Stimulated activated CD4-positive, alpha-beta T cell treated with anti-CD3 and anti-CD28 coated beads, Interleukin-12 subunit alpha, Interleukin-12 subunit beta, amount 100 ng/mL, for 24 hours (primary cell): Measurements from ENCODE around the gene USP15.
A peak's percentile ranks its signal among the peaks of the same experiment; 100 is the strongest.

ENCODE experiments used
- DNase-seq, 2 experiments: peaks; one replicate each; pipeline ENCODE4 v3.0.0-alpha.2; 2020; ENCODE audit warnings: low read depth in 2 of 2

Gene USP15

DNA sequence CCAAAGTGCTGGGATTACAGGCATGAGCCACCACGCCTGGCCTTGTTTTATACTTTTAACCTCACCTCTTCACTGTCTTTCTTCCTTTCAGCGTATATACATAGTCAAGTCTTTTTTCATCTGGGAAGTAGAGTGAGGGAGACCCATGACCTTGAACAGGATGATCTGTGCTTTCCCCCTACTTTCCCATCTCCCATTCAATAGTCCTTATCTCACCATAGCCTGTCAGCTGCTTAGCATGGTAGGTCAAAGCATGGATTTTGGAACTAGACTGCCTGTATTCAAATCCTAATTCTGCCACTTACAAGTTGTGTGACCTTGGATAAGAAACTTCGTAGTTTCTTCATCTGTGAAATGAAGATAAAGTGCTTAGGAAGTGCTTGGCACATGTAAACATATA, 110.0 kb downstream of the USP15 start:
- DNase-seq = no peak

DNA sequence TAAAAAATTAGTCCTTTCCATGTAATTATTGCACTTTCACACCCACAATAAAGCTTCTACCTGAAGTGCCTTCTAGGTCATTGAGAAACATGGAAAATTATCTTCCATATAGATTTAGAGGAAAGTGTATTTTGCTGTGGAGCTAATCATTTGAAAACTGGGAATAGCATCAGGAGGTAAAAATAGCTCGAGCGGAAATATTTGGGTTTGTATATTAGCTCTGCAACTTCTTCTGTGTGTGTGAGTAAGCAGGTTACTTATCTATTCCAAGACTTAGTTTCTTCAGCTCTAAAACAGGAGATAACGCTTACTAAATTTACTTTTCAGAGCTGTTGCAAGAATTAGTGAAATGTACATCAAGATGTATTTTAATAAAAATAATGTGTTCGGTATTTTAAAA, 111.5 kb downstream of the USP15 start:
- DNase-seq = no peak

DNA sequence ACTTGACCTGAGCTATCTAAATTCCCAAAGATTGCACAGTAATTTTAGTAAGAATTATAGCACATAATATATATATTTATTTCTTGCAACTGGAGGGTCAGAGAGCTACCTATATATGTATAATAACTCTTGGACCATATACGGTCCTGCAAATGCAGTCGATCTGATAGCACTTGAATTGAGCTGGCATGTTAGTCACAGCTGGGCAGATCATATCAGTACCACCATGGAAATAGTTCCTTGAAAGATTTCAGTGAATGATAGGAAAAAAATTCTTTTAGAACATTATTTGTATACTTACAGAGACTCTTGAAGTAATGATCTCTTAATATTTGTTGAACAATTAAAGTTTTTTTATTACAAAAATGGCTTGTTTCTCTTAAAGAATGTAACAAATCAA, 111.9 kb downstream of the USP15 start:
- no peak for DNase-seq

DNA sequence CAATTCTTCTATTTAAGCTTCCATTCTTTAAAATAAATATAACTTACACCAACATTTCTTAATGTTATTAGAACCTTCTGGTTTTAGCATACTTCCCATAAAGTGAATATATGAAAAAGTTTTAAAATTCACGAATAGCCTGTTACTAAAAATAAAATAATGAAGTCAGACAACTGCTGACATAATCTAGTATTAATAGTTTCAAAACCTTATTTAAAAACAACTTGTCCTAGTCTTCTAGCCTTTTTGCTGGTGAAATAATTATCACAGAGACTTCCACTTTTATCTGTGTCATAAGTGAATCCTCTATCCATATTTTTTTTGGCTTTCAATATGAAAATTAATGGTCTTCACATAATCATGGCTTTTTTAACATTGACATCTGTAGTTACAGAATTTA, 112.6 kb downstream of the USP15 start:
- no peak for DNase-seq

DNA sequence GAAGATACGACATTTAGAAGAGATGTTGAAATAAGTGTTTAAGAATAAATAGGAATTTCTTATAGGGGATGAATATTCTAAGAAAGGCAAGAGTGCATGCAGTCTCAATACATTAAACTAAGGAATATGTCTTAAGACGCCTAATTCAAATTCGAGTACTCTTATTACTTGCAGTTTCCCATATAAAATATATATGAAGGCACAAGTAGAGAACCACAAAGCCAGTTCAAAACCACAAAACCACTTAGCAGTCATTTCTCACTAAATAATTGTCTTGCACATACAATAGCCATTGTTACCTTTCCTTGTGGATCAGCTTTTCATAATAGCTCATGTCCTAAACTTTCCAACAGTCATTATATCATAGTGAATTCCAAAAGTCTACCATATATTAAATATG, 115.4 kb downstream of the USP15 start:
- DNase-seq = no peak

DNA sequence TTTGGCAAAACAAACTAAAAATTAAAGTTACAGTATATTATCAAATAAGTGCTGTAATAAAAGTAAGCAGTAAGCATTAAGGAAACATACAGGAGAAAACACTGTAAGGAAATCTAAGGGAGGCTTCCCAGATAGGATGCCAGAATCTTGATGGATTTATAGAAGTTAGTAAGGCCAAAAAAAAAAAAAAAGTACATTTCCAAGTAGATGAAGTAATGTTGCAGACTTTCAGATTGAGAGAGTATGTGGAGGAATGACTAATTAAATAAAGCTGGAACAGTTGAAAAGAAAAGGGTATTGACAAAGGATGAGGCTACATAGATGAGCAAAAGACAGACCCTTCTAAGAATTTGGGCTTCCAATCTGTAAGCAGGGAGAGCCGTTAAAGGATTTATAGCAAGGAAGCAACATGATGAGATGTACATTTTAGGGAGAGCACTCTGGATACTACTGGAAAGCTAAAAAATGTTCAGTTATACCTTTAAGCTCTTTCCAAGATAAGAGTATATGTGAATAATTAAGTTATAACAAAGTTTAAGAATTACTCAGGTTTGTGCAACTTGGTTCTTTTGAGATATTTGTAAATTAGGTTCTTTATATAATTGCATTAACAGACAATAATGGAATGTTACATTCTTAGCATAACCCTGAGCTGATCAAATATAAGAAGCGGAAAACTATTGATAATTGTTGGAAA, 119.0 kb downstream of the USP15 start:
- no peak for DNase-seq

DNA sequence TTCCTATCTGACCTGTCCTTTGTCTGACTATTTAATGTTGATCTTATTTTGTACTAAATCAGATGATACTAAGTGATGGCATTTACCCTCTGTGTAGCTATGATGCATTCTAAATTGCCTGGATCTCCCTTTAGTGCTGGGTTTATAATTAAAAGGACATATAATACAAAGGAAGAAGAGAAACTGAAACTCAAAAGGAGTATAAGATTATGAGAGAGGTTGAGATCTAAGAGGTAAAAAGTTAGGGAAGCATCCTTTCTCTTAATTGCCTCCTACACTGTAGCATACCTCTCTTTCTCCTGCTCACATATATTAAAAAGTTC, 119.5 kb downstream of the USP15 start:
- DNase-seq = no peak

DNA sequence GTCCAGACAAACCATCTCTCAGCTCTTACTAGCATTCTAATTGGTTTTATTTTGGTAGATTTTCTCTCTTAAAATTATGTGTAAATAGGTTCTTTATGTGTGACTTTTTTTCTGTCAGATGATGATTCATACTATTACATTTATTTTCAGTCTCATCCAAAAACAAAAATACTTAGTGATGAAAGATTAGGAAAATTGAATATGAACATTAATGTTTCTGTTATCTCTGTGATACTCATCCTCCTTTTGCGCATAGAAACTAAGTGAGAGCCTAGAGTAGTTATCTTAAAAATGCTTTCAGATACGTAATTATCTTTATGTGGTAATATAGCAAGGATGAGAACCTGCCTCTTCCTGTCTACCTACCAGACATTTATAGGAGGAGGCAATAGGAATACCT, 122.3 kb downstream of the USP15 start:
- no peak for DNase-seq

DNA sequence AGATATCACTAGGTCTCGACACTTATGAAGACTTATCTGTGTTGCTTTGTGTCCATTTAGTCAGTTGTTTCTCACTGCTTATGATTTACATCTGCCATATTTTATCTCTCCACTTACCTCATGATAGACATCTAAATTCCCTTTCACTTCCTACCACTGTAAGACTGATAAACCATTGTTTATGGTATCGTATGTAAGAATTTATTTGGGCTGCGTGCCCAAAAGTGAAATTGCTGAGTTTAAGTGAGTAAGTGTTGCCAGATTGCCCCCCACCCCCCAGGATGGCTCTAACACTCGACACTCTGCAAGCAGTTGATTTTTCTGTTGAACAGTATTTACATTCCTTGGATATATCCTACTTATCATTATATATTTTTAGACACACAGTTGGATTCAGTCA, 136.5 kb downstream of the USP15 start:
- no peak for DNase-seq

DNA sequence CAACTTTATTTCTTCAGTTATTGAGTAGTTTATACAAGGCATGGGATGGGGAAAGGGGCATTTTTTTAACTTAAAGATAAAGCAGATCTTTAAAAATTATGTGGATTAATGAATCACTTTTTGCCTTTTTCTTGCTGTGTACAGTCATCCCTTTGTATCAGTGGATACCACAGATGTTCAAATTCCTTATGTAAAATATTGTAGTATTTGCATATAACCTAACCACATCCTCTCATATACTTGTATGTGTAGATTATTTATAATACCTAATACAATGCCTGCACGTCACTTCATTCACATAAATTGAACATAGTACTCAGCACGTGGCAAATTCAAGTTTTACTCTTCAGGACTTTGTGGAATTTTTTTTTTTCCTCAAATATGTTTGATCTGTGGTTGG, 139.9 kb downstream of the USP15 start:
- DNase-seq = no peak

DNA sequence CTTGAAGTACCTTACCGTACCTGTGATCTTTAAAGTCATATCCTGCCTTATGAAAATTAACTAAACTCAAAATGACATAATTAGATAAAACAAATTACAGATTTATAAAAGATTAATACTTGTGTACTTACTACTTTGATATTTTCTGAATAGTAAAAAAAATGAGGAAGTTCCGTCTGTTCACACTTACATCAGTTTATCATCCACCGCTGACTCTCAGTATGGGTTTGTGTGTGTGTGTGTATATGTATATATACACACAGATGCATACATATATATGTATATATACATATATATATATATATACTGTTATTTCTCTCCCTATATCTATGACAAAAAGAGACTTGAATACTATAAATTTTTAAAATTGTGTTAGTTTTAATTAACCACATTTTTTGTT, 141.4 kb downstream of the USP15 start:
- DNase-seq = no peak

DNA sequence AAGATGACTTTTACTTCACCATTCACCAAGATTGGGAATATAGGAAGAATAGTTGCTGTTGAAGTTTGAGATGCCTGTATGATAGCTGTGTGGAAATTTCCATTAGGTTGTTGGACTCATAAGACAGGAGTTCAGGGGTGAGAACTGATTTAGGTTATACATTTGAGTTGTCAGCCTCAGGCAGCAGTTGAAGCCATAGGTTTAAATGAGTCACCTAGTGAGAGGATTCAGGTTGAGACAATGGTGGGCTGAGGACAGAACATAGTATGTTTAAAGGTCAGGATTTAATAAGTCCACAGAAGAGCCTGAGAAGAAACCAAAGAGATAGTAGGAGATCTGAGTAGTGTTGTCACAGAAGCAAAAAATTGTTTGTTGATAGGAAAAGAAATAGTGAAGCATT, 142.8 kb downstream of the USP15 start:
- no peak for DNase-seq

DNA sequence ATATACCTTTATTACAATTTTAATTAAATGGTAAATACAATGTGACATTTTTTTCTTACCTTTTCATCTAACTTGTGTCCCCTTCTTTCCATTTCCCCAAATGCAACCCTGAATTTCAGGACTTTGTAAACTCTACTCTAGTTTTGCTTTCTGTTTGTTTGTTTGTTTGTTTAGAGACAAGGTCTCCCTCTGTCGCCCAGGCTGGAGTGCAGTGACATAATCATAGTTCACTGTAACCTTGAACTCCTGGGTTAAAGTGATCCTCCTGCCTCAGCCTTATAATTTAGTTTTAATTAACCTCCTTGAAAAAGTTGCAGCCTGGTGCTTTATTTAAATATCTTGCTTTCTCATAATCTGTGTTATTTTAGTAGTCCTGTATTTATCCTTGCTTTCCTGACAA, 147.4 kb downstream of the USP15 start:
- DNase-seq = no peak

DNA sequence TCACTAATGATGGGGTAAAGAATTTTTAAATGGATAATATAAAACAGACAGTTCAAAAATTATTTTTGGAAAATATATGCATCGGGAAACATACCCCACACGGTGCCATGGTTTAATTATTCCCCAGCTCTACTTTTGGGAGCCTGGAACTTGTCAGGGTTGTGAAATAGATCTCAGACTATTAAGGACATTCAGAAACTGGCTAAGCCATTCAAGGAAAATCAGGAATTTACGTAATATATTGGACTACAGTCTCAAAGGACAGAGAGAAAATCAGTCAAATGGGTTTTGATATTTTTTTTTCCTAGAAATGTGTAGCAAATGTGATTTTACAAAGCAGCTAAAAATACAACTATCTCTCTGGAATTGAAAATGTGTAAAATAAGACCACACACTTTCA, 148.9 kb downstream of the USP15 start:
- DNase-seq = no peak

DNA sequence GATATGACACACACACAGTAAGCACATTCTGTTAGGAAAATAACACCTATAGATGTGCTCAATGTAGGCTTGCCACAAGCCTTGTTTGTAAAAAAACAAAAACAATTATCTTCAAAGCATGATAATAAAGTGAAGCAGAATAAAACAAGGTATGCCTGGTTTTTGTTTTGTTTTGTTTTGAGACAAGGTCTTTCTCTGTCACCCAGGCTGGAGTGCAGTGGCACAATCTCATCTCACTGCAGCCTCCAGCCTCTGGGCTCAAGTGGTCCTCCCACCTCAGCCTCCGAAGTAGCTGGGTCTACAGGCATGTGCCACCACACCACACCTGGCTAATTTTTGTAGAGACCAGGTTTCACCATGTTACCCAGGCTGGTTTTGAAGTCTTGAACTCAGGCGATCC, 154.0 kb downstream of the USP15 start:
- no peak for DNase-seq

DNA sequence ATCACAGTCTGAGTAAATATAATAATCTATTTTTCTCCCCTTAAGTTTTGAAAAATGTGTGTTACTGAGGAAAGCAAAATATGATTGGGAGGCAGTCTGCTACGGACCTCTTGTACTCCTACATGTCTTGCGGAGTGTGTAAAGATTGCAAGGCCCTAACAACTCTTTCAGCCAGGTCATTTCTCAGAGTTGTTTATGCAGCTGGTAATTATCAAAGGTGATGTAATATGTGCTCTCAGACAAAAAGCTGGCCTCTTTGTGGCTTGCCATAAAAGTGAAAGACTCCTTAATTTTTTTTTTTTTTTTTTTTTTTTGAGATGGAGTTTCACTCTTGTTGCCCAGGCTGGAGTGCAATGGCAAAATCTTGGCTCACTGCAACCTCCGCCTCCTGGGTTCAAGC, 165.9 kb downstream of the USP15 start:
- DNase-seq = no peak

DNA sequence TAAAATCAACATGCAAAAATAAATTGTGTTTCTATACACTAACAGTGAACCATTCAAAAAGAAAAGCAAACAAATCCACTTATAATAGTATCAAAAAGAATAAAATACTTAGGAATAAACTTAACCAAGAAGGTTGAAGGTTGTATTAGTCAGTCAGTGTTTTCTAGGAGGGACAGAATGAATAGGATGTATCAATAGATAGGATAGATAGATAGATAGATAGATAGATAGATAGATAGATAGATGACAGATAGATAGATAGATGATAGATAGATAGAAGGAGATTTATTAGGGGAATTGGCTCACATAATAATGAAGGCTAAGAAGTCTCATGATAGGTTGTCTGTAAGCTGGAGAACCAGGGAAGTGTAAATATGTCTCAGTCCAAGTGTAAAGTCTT, 169.3 kb downstream of the USP15 start:
- no peak for DNase-seq

DNA sequence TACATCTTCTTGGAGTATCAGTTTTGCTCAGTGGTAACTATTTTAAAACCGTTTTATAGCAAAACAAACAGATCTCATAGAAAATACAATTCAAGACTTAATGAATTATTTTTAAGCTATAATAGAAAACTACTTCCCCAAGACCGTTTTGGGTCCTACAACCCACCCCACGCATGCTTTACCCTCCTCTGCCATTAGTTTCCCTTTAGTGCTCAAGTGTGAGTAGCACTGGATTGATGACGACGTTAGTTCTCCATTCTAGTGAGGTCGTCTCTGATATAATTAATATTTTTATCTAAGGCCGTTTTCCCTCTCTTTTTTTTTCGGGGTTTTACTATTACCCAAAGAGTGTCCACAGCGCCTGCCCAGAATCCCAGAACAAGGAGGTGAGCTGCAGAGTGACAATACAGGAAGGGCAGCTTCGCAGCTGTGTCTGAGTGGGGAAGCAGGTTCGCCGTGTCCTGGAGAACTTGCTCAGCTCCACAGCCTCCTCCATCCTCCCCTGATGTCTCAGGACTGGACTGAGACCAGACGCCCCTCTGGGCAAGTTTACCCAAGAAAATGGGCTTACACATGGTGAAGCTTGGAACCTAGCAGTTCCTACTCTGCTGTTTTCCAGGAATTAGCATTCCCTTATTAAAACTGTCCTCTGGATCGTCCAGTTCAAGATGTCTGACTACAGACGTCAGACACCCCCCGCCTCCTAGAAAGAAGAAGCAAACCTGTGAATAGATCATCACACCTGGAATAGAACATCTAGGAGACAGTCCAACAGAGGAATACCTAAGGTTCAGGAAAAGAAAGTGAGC, 174.5 kb downstream of the USP15 start:
- DNase-seq = no peak

DNA sequence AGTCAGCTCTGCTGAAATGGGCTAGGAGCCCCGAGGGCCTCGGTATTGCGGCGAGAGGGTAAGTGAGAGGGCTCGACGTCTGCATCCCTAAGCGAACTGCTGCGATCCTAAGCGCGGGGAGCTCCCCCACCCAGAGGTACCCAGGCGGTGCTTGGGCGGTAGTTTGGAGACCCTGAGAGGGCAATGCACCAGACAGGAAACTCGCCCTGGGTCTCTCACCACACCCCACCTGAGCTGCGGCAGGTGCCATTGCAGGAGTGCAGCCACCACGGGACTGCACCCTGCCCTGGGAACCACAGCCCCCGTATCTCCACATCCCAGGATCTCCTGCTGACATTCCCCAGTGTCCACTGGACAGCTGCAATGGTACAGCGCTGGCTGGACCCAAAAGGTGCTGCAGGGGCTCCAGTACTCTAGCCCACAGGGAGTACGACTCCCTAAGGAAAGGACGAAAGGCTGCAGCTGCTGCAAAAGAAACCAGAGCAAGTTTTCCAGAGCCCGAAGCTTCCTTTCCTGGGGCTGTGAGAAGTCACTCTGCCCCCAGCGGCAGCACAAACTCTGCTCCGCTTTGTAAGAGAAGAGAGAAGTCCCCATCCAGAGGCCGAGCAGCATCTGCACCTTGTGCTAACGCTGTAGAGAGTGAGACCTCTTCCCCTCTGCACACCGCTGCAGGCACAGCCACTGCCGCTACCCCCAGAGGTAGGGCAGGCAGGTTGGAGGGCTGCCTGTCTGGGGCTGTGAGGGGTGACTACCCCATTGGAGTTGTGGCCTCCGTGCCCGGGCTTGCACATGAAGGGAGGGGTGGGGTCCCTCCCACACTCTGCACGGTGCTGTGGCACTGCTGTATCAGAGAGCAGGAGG, 175.3 kb downstream of the USP15 start:
- peak in 1 of 2 experiments; percentile 14 for DNase-seq

DNA sequence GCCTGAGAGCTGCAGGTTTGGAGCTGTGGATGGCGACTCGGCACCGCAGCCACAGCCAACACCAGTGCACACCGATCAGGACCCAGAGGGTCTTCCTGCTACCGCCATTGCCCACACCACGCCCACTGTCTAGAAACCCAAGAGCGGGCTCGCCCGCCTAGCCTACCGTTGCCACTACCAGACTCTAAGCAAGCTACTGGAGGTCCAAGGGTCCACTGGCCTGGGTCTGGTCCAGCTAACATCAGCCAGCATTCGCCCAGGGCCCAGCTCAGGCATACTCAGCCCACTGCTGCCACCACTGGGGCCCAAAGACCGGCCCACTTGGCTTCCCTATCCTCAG, 175.9 kb downstream of the USP15 start:
- DNase-seq = no peak

DNA sequence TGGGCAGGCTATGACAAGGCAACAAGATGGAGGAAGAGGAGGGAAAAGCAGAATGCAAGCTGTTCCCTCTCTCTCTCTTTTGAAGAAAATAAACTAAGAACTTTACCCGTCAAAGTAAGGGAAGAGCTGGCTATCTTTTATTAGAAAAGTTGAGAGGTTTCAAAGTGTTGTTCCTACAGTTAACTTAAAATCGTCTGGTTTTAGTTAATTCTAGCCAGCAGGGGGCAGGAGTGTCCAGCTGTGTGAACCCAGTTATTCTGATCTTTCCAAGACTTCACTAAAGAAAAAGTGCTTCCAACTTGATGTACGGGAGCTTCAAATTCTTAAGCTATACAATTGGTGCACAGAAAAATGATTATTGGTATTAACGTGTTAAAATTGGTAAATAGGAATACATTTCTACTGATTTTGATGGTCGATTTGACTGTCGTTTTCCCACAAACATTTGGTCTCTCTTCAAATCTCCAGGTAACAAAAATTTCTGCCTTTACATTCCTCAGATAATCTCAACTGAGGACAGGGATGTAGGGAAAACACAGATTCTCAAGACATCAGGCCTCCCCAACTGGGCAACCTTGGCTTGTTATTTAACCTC, 178.0 kb downstream of the USP15 start:
- peak in 1 of 2 experiments; percentile 22 for DNase-seq

DNA sequence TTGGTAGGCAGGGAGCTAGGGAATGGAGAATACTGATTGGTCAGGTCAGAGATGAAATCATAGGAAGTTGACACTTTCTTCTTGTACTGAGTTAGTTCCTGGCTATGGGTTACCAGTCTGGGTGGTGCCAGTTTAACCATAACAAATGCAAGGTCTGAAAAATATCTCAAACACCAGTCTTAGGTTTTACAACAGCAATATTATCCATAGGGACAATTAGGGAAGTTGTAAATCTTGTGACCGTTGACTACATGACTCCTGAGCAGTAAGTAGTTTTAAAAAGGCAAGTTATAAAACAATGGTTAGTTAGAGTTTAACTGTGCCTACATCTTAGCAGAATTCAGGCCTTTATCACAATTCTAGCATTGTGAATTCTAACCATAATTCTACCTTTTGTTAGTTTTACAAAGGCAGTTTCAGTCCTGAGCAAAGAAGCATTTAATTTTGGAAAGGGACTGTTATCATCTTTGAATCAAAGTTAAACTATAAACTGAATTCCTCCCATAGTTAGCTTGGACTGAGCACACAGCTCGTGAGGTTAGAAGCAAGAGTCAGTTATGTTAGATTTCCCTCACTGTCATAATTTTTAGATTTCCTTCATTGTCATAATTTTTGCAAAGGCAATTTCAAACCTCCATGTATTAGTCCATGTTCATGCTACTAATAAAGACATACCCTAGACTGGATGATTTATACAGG, 186.7 kb downstream of the USP15 start:
- no peak for DNase-seq
